Measurements from ENCODE around the gene NAT9.

Gene NAT9

DNA sequence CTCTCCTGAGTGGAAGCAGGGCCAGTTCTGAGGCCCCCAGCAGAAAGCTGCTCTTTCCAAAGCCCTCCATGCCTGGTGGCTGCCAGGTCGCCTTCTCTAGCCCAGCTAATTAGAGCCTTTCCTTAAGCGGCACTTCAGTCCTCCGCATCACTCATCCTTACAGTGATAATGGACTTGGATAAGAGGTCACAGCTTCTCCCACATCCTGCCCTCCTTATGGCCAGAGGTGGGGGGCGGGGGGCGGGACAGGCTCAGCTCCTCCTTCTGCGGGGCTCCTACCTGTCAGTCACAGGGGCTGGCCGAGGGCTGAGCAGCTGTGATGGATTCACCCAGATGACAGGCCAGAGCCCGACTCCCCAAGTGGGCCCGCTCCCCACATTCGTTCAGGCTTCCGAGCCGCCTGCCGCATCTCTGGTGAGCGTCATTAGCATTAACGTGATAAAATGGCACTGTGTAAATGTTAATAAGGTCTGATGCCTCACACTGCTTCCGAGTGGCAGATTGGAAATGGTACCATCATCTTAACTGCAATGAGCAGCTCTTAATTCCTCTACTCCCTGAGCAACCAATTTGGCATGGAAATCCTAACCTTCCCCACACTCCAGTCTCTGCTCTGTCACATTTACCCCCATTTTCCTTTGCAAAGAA, 42.3 kb upstream of the NAT9 start:
- TF ChIP-seq, protein P1, sequence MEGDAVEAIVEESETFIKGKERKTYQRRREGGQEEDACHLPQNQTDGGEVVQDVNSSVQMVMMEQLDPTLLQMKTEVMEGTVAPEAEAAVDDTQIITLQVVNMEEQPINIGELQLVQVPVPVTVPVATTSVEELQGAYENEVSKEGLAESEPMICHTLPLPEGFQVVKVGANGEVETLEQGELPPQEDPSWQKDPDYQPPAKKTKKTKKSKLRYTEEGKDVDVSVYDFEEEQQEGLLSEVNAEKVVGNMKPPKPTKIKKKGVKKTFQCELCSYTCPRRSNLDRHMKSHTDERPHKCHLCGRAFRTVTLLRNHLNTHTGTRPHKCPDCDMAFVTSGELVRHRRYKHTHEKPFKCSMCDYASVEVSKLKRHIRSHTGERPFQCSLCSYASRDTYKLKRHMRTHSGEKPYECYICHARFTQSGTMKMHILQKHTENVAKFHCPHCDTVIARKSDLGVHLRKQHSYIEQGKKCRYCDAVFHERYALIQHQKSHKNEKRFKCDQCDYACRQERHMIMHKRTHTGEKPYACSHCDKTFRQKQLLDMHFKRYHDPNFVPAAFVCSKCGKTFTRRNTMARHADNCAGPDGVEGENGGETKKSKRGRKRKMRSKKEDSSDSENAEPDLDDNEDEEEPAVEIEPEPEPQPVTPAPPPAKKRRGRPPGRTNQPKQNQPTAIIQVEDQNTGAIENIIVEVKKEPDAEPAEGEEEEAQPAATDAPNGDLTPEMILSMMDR (IDR thresholded peaks at IDR 0.05; ENCODE audit: insufficient read depth, low read depth, low read length, missing control alignments): no peak
- no peak for DNase-seq (ENCODE audit: low read depth)
- H3K4me3 ChIP-seq (ENCODE audit: low read depth, low read length): no peak overlapping the region

DNA sequence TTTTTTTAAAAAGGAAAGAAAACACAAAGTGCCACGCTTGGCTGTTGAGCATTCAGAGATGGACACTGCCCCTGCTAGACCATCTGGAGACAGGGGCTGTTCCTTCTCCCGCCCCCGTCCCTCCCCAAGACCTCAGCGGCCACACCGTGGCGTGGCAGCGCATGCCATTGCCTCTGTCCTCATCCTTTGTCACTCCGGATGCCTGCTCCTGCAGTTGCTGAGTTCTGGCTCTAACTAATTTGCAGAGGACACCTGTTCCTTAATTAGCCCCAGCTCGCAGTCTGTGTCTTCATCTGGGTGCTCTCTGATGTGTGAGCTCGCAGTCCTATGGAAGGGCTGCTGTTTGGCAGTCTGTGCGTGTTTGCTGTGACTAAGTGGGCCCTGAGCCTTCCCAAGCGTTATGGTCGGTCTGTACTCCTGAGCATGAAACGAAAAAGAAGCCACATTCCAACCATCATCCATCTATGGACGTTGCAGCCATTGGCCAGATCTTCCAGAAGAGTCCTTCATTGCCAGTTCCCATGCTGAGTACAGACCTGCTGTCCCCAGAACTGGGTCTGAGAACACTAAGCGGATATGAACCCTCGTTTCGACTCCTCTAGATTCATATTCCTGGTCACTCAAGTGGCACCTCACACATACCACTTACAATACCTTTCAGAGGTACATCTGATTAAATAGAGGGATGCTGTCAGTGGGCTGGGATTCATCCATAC, 40.9 kb upstream of the NAT9 start:
- no peak overlapping the region for H3K4me3 ChIP-seq (ENCODE audit: low read depth, low read length)
- DNase-seq (ENCODE audit: low read depth): no peak
- TF ChIP-seq, protein P1 (IDR thresholded peaks at IDR 0.05; ENCODE audit: insufficient read depth, low read depth, low read length, missing control alignments): no peak

DNA sequence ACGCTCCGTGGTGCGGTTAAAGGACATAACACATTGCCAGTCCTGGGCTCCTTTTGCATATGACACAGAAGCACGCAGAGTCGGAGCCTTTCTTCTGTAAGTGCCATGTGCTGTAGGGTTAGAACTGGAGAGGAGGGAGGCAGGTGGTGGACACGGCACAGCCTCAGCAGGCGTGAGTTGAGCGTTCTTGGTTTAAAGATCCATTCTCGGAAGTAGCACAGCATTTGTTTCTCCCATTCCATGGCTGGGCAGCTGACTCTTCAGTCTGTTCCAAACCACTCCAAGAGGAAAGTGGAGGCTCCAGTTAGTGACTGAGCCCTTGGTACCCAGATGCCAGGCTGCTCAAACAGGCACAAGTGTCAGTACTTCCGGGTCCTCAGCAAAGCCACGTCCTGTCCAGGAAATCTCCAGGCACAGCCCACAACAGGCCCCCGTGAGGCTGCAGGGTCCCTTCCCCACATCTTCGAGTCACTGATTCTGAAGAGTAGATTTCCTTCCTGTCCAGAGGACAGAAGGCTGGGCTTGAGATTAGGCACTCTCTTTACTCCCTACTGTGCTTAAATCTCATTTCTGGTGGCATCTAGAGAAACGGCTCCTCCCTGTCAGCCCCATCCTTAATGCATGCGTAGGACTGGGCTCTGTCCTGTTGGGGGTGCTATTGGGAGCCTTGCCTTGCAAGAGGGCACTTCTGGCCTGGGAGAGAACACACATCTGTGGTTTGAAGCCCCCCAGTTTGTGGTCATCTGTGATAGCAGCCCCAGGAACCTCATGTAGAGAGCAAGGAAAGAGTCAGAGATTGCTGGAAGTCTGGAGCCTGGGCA, 39.6 kb upstream of the NAT9 start:
- no peak for DNase-seq (ENCODE audit: low read depth)
- TF ChIP-seq, protein P1 (IDR thresholded peaks at IDR 0.05; ENCODE audit: insufficient read depth, low read depth, low read length, missing control alignments): peak; percentile 4

DNA sequence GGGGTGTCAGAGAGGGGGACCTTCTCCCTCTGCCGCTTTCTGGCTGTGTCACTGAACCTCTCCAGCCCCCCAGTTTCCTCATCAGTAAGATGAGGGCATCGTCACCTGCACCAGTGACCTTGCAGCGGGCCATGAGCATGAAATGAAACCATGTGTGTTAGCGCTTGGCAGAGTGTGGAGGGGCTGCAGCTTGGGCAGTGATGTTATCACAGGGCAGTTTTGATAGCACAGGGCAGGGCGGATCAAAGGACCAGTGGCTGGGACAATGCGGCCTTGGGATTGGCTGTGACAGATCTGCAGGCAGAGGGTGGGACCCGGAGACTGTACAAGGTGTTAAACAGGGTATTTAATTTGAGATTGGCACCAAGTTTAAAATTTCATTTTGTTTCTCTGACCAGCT, 38.9 kb upstream of the NAT9 start:
- no peak for DNase-seq (ENCODE audit: low read depth)
- H3K4me3 ChIP-seq (ENCODE audit: low read depth, low read length): no peak overlapping the region
- TF ChIP-seq, protein P1 (IDR thresholded peaks at IDR 0.05; ENCODE audit: insufficient read depth, low read depth, low read length, missing control alignments): no peak

More for the DNA sequence above, 39.6 kb upstream of the NAT9 start:
- no peak overlapping the region for H3K4me3 ChIP-seq (ENCODE audit: low read depth, low read length)

DNA sequence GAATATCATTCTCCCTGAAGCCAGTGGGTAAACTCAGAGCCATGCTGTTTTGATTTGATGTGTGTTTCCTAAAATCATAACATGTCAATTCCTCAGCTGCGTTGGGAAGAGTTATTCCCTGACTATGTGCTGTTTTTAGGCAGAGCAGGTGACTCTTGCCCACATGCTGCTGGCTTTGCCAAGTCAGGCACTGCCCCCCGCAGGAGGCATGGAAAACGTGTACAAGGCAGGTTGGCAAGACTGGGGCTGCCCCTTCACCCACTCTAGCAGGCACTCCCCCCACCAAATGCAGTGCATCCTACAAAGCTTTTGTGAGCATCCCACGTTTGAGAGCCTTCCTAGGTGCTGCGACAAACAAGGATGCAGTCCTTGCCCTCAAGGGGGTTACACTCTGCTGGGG, 38.3 kb upstream of the NAT9 start:
- no peak for DNase-seq (ENCODE audit: low read depth)
- TF ChIP-seq, protein P1 (IDR thresholded peaks at IDR 0.05; ENCODE audit: insufficient read depth, low read depth, low read length, missing control alignments): no peak
- H3K4me3 ChIP-seq (ENCODE audit: low read depth, low read length): no peak overlapping the region

DNA sequence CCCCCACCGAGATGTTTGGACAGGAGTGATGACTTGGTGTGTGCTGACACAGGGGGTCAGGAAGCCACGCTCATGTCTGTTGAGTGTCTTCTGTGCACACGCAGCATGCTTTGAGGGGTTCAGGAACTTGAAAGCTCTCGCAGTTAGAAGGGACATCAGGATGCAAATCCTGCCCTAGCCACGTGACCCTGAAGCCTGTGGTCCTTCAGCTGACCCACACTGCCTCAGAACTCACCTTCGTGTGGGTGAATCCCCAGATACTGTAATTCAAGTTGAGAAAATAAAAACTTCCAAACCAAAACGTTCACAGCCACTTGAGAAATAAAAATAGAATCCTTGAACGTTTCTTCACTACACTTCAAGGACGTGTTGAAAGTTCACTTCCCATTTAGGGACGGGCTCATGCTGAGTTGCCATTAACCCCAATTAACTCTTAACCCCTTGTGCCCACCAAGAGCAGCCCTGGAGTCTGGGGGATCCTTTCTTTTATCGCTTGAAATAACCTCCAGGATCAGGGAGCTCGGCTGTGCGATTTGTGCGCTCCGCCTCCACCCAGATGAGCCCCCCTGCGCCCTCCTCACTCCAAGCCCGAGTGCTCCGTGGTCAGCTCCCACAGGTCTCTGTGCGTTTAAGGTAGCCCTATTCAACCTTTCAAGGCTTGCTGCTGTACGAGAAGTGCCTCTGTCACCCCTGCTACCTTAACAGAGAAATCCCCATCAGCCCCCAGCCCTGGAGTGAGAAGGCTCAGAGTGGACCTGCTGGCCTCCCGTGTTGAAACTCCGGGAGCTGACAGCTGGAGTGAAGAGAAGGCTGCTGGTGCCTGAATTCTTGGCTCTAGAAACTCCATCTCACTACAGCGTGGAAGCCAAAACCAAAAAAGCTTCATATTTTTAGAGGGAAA, 36.2 kb upstream of the NAT9 start:
- H3K4me3 ChIP-seq (ENCODE audit: low read depth, low read length): no peak overlapping the region
- TF ChIP-seq, protein P1 (IDR thresholded peaks at IDR 0.05; ENCODE audit: insufficient read depth, low read depth, low read length, missing control alignments): no peak
- DNase-seq (ENCODE audit: low read depth): no peak

All from GM12865 (cell line).